LNCAP (cell line): ENCODE data around the gene FBXO33.

Experiments used
- TF ChIP-seq, protein P1 (sequence below): fragments of 450-650 bp; IDR thresholded peaks from 2 replicates; pipeline ENCODE4 v1.5.1; 2017; ENCODE audit warnings: mild to moderate bottlenecking

The FBXO33 gene

GRCh38 chr14:39383026-39383660 is 49.1 kb downstream of the FBXO33 start:
- TF ChIP-seq, protein P1, sequence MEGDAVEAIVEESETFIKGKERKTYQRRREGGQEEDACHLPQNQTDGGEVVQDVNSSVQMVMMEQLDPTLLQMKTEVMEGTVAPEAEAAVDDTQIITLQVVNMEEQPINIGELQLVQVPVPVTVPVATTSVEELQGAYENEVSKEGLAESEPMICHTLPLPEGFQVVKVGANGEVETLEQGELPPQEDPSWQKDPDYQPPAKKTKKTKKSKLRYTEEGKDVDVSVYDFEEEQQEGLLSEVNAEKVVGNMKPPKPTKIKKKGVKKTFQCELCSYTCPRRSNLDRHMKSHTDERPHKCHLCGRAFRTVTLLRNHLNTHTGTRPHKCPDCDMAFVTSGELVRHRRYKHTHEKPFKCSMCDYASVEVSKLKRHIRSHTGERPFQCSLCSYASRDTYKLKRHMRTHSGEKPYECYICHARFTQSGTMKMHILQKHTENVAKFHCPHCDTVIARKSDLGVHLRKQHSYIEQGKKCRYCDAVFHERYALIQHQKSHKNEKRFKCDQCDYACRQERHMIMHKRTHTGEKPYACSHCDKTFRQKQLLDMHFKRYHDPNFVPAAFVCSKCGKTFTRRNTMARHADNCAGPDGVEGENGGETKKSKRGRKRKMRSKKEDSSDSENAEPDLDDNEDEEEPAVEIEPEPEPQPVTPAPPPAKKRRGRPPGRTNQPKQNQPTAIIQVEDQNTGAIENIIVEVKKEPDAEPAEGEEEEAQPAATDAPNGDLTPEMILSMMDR = no peak

- TF ChIP-seq, protein P1 = no peak
Measured at GRCh38 chr14:39382463-39382862, 49.8 kb downstream of the FBXO33 start.

DNA sequence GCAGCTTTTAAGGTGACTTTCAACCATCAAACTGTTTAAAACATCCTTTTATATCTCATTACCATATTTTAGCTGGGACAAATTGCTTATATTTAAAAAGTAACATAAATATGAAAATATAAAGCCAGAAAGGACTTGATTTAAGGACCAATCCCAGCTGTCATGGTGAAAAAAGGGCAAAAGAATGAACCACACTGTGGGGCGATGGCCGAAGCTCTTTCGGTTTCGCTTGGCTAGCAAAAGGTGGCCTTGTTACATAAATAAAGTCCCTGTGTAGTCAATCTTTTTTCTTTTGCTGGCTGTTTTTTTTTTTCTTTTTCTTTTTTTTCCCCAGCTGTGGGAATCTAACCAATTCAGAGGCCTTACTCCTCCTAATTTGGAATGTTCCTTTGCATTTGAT is 50.9 kb downstream of the FBXO33 start:
- TF ChIP-seq, protein P1 = no peak

- TF ChIP-seq, protein P1 = no peak
Measured at GRCh38 chr14:39376667-39377403, 55.4 kb downstream of the FBXO33 start.

GRCh38 chr14:39374851-39375250 is 57.4 kb downstream of the FBXO33 start:
- TF ChIP-seq, protein P1 = no peak

- TF ChIP-seq, protein P1 = no peak
Measured at GRCh38 chr14:39372656-39373055, 59.6 kb downstream of the FBXO33 start.

- TF ChIP-seq, protein P1 = no peak
Measured at GRCh38 chr14:39370415-39370814, 61.8 kb downstream of the FBXO33 start.
